GM18873 (cell line): ENCODE measurements around the gene TRMT44.

Source experiments
- ATAC-seq: cut with Tn5 transposase; IDR thresholded peaks from one replicate; pipeline ENCODE4 v1.9.1; 2021; ENCODE audit warnings: mild to moderate bottlenecking, moderate library complexity, moderate number of reproducible peaks; ENCODE audit not compliant: unreplicated experiment, low FRiP score

TRMT44 gene

GRCh38 chr4:8463811-8464210 lies 23.2 kb downstream of the TRMT44 start:
- ATAC-seq: no peak

- no peak for ATAC-seq
Measured at GRCh38 chr4:8464381-8464780, 23.8 kb downstream of the TRMT44 start.

GRCh38 chr4:8465615-8466611 lies 25.3 kb downstream of the TRMT44 start:
- no peak for ATAC-seq

GRCh38 chr4:8467016-8467415 lies 26.4 kb downstream of the TRMT44 start:
- ATAC-seq: no peak

GRCh38 chr4:8468746-8469535 lies 28.4 kb downstream of the TRMT44 start:
- no peak for ATAC-seq

- no peak for ATAC-seq
Measured at GRCh38 chr4:8469550-8469949, 29.0 kb downstream of the TRMT44 start.

GRCh38 chr4:8470451-8471024 lies 30.0 kb downstream of the TRMT44 start:
- no peak for ATAC-seq

GRCh38 chr4:8471211-8471875 lies 30.8 kb downstream of the TRMT44 start:
- no peak for ATAC-seq

GRCh38 chr4:8472158-8472688 lies 31.6 kb downstream of the TRMT44 start:
- no peak for ATAC-seq

GRCh38 chr4:8472689-8473197 lies 32.2 kb downstream of the TRMT44 start:
- ATAC-seq: no peak

GRCh38 chr4:8473198-8473919 lies 32.8 kb downstream of the TRMT44 start:
- no peak for ATAC-seq

GRCh38 chr4:8473920-8474590 lies 33.5 kb downstream of the TRMT44 start:
- ATAC-seq: no peak

- ATAC-seq: no peak
Measured at GRCh38 chr4:8474856-8475255, 34.3 kb downstream of the TRMT44 start.

GRCh38 chr4:8475751-8476575 lies 35.4 kb downstream of the TRMT44 start:
- no peak for ATAC-seq

GRCh38 chr4:8477095-8477635 lies 36.6 kb downstream of the TRMT44 start:
- ATAC-seq: no peak

GRCh38 chr4:8477676-8478075 lies 37.1 kb downstream of the TRMT44 start:
- no peak for ATAC-seq

- ATAC-seq: no peak
Measured at GRCh38 chr4:8478371-8478770, 37.8 kb downstream of the TRMT44 start.
